WTC11 (cell line): Measurements from ENCODE around the gene CEP295NL.

Experiments
- ATF1 ChIP-seq: sonication (generic); formaldehyde crosslinking; IDR thresholded peaks from 2 replicates; pipeline ENCODE4 v1.8.1; 2023; ENCODE audit warnings: mild to moderate bottlenecking, moderate library complexity, missing genetic modification reagents
- ATF2 ChIP-seq: sonication (generic); formaldehyde crosslinking; IDR thresholded peaks from 2 replicates; pipeline ENCODE4 v1.8.1; 2022; ENCODE audit warnings: low read depth, missing genetic modification reagents, borderline replicate concordance
- CREB1 ChIP-seq: sonication (generic); formaldehyde crosslinking; IDR thresholded peaks from 2 replicates; pipeline ENCODE4 v1.8.0; 2023; ENCODE audit warnings: mild to moderate bottlenecking, missing genetic modification reagents
- CTCF ChIP-seq: fragments of 200-600 bp; IDR thresholded peaks from 2 replicates; pipeline ENCODE4 v1.8.0; 2022; ENCODE audit warnings: antibody characterized with exemption
- ESRRA ChIP-seq: sonication (generic); formaldehyde crosslinking; IDR thresholded peaks from 2 replicates; pipeline ENCODE4 v1.8.1; 2022; ENCODE audit warnings: mild to moderate bottlenecking, missing genetic modification reagents, borderline replicate concordance
- MAX ChIP-seq: sonication (generic); formaldehyde crosslinking; IDR thresholded peaks from 2 replicates; pipeline ENCODE4 v1.8.0; 2022; ENCODE audit warnings: mild to moderate bottlenecking, missing genetic modification reagents
- NFE2L1 ChIP-seq: sonication (generic); formaldehyde crosslinking; IDR thresholded peaks from 2 replicates; pipeline ENCODE4 v1.8.1; 2023; ENCODE audit warnings: missing genetic modification reagents
- NR2C2 ChIP-seq: sonication (generic); formaldehyde crosslinking; IDR thresholded peaks from 2 replicates; pipeline ENCODE4 v1.8.0; 2022; ENCODE audit warnings: mild to moderate bottlenecking, missing genetic modification reagents
- PRDM15 ChIP-seq: sonication (generic); formaldehyde crosslinking; IDR thresholded peaks from 2 replicates; pipeline ENCODE4 v1.8.0; 2022; ENCODE audit warnings: missing genetic modification reagents
- USF1 ChIP-seq: sonication (generic); formaldehyde crosslinking; IDR thresholded peaks from 2 replicates; pipeline ENCODE4 v1.8.0; 2022; ENCODE audit warnings: mild to moderate bottlenecking, missing genetic modification reagents
- ZNF425 ChIP-seq: fragments of 250-450 bp; sonication (Bioruptor Pico); conservative IDR thresholded peaks from 2 replicates; pipeline ENCODE4 v1.9.0; 2021; ENCODE audit warnings: mild to moderate bottlenecking
- ZNF512 ChIP-seq: sonication (generic); formaldehyde crosslinking; IDR thresholded peaks from 2 replicates; pipeline ENCODE4 v1.8.1; 2022; ENCODE audit warnings: missing genetic modification reagents, borderline replicate concordance

GRCh38 chr17:78868391-78868790 lies 34.6 kb downstream of the CEP295NL start:
- TF ChIP-seq CREB1 (CRISPR knock-in tag) (no peak), NFE2L1 (CRISPR knock-in tag) (no peak), NR2C2 (CRISPR knock-in tag) (no peak), MAX (no peak), CTCF (no peak), USF1 (CRISPR knock-in tag) (no peak), PRDM15 (CRISPR knock-in tag) (no peak), ATF1 (CRISPR knock-in tag) (no peak), ZNF512 (CRISPR knock-in tag) (no peak), ESRRA (CRISPR knock-in tag) (no peak), ATF2 (CRISPR knock-in tag) (no peak), ZNF425 (CRISPR knock-in tag) (no peak)
